NCI-H187 (cell line): ENCODE results near the gene SCN2A.
"Not testable (repeated sequence)": the region's sequence is repeated elsewhere in the genome, so short reads cannot be mapped to it uniquely, and the experiment has no call there.

Source experiments
- DNase-seq, 2 experiments: peaks; one replicate each; lab custom pipeline; 2025; lab: John Stamatoyannopoulos, UW

The SCN2A gene

DNA sequence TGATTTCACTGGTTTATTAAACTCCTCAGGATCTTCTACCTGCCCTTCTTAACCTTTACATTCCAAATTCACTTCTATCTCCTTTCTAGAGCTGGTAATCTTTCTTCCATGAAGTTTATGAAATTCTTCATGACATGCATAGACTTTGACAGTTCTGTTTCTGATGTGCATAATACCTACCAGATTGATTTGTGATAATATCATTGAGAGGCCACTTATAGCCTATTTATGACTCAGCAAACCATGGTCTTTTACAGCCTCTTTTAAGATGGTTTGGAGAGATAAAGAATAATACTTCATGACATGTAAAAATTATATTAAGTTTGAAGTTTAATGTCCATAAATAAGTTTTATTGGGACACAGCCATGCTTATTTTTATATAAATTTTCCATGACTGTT is 14.0 kb downstream of the SCN2A start:
- no peak for DNase-seq

DNA sequence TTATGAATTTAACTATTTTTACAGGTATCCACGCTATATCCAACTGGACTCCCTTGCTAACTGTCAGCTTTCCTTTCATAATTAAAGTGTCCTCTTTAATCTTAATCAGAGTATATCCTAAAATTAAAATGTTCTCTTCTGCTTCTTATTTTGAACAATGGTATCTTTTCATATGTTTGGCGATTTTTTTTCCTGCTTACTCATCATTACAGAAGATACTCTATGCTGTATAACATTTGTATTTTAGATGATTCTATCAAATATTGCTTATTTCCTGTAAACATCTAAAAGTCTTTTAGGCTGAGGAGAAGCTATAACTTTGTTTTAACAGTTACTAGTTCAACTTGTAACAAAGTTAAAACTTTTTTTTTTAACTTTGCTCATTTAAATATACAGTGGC is 17.4 kb downstream of the SCN2A start:
- no peak for DNase-seq

DNA sequence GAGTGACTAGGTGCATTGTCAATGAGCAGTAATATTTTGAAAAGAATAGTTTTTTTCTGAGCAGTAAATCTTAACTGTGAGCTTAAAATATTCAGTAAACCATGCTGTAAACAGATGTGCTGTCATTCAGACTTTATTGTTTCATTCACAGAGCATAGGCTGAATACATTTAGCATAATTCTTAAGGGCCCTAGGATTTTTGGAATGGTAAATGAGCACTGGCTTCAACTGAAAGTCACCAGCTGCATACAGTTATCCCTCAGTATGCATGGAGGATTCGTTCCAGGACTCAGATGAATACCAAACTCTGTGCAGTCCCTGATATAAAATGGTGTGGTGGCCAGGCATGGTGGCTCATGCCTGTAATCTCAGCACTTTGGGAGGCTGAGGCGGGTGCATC is 21.1 kb downstream of the SCN2A start:
- not testable (repeated sequence) for DNase-seq

DNA sequence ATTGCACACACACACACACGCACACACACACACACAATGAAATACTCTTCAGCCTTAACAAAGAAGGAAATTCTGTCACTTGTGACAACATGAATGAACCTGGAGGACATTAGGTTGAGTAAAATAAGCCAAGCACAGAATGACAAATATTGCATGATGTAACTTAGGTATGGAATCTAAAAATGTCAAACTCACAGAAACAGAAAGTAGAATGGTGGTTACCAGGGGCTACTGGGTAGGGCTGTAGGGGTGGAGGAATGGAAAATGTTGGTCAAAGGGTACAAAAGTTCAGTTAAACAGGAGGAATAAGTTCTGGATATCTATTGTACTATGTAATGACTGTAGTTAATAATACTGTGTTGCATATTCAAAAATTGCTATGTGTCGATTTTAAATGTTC is 29.5 kb downstream of the SCN2A start:
- no peak for DNase-seq

DNA sequence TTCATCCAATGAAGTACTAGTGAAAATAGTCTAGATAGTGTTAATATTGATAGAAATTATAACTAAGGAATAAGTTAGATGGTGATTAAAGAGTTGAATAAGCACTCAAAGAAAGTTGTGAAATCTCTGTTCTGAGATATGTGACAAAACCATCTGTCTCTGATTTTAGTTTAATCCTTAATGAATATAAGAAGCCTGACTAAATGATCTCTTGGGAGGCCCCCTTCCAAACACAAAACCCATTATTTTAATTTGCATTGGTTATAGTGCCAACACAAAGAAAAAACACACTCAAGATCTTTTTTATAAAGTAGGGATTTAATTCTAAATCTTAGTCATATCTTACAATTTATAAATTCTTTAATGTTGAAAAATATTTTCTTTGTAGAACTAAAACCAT is 34.0 kb downstream of the SCN2A start:
- no peak for DNase-seq

DNA sequence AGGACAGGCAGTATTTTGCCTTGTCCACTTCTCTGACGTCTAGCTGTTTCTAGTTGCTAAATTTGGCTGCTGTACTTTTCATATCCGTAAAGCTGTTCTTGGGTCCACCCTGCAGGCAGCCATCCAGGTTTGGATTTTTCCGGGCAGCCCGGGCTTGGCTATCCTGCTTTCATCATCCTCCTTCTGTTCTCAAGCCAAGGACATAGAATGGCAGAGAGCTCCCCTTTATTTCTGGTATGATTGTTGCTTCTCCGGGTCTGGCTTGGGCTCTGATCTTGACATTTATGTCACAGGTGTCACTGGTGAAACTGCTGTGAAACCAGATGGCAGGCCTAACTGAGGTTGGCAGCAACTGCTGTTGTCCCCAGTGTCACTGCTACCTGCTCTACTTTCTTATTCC is 35.5 kb downstream of the SCN2A start:
- DNase-seq = no peak

DNA sequence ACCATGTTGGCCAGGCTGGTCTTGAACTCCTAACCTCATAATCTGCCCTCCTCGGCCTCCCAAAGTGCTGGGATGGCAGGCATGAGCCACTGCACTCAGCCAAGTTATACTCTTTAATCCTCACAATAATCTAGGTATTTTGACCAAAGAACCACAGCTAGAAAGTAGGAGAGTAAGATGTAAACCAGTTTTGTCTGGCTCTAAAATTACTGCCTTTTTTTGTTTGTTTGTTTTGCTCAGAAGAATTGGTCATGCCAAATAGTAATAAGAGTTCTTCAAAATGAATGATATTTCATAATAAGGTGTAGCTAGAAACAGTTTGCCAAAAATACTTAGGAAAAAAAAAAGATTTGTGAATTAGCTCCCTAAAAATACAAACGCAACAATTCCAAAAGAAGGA is 36.7 kb downstream of the SCN2A start:
- DNase-seq = no peak

DNA sequence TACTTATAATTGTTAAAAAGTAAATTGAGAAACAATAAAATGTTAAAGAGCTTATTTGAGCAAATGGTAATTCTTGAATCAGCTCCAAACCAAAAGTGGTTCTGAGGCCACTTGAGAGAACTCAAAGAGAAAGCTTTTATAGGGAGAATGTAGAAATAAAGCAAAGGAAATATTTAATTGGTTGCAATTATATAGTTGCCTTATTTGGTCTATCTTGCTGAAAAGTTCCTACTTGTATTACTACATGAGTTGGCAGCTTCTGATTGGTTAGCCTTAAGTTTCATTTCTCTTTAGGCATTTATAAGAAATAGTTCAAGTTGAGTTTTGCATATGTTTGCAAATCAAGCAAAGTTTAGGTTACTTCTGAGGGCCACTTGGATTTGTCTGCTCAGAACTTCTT is 38.1 kb downstream of the SCN2A start:
- no peak for DNase-seq

DNA sequence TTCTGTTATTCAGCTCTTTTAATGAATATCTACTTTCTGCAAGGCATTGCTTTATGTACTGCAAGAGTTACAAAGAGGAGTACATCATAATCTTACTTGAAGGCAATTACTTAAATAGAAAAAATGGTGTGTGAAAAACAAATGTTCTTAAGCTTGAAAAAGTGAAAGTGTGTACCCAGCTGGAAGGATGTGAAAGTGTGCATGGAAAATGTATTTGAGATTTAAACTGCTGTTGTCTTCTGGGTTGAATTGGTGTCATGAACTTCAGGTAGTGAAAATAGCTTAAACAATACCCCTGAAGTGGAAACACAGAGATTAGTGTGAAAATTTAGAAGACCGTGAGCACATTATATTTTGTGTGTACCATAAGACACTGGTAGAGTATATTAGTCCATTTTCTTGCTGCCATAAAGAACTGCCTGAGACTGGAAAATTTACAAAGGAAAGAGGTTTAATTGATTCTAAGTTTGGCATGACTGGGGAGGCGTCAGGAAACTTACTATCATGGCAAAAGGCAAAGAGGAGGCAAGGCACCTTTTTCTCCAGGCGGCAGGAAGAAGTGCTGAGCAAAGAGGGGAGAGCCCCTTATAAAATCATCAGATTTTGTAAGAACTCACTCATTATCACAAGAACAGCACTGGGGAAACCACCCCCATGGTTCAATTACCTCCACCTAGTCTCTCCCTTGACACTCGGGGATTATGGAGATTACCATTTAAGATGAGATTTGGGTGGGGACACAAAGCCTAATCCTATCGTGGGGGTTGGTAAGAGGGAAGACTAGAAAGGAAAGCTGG is 38.8 kb downstream of the SCN2A start:
- no peak for DNase-seq

DNA sequence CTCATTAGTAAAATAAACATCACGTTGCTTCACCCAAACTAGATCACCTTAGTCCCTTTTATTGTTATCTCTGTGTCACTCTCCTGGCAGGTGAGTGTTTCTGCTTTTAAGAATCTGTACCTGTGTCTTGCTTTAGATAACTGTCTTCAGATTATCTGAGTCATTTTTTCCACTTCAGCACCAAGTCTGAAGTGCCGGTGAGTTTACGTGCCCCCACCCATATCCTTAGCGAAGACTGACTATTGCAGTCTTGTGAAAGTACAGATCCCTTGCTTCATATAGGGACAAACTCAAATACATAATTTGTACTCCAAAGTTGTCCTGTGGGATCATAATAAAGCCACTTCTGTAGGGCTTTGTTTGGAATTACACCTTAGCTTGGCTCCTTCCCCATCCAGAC is 41.1 kb downstream of the SCN2A start:
- no peak for DNase-seq

DNA sequence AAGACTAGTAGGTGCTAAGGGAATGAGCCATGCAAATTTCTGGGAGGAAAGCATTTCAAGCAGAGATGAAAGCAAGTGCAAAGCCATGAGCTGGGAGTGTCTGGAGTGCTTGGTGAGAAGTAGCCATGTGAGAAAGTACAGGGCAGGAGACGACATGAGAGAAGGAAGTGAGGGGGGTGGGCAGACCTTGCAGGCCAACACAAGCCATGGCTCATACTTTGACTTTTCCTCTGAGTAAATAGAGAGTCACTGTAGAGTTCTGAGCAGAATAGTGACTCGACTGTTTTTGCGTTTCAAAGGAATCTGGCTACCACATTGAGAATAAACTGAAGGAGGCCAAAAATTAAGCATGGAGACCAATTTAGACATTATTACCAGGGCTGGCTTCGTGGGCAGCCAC is 42.2 kb downstream of the SCN2A start:
- no peak for DNase-seq

DNA sequence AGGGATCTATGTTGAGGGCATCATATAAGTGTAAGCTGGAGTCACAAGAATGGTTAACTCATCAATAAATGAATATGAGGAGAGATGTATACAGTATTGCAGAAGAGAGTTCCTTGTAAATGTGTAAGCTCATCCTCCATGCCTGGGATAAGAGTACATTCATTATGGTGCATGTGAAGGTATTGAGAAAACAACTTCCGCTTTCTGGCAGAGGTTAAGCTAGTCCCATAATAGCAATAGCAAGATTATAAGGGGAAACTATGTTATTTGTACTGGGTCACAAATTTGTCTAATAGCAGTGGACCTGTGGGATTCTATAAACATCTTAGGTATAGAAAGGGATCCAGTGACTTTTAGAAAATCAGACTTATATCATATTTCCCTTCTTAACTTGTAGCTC is 44.1 kb downstream of the SCN2A start:
- no peak for DNase-seq

DNA sequence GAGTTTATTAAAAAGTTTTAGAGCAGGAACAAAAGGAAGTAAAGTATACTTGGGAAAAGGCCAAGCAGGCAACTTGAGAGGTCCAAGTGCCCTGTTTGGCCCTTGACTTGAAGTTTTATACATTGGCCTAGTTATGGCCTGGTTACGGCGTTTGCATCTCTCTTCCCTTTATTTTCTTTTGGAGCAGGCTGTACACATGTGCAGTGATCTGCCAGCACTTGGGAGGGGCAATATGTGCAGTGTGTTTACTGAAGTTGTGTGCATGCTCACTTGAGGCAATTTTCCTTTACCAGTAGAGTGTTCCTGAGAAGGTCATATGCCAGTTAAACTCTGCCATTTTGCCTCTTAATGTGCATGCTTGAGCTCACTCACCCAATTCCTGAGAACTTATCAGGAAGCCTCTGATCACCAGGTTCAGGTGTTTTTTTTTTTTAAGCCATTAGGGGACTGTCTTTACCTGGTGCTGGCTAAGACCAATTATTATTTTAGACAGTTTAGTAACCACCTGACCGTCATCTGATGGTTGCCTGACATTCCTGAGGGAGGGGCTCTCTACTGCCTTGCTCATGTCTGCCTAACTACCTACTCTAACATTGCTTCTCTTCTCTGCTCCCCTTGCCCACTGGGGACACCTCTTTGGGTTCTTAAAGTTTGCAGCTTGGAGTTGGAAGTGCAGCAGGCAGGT is 48.0 kb downstream of the SCN2A start:
- no peak for DNase-seq

DNA sequence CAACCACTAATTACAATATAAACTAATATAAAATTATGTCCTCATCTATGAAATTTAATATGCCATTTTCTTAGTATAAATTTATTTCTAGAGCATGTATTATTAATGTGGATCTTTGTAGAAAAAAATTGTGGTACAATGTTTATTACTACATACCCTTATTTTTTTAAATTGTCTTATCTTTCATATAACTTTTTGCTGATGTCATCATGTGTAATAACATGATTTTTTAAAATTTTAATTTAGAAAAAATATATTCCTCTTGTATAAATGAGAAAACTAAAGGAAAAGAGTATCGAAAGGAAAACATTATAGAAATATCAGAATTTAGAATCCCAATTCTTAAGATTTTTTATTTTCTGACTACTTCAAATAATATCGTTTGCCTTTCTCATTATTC is 49.9 kb downstream of the SCN2A start:
- no peak for DNase-seq

DNA sequence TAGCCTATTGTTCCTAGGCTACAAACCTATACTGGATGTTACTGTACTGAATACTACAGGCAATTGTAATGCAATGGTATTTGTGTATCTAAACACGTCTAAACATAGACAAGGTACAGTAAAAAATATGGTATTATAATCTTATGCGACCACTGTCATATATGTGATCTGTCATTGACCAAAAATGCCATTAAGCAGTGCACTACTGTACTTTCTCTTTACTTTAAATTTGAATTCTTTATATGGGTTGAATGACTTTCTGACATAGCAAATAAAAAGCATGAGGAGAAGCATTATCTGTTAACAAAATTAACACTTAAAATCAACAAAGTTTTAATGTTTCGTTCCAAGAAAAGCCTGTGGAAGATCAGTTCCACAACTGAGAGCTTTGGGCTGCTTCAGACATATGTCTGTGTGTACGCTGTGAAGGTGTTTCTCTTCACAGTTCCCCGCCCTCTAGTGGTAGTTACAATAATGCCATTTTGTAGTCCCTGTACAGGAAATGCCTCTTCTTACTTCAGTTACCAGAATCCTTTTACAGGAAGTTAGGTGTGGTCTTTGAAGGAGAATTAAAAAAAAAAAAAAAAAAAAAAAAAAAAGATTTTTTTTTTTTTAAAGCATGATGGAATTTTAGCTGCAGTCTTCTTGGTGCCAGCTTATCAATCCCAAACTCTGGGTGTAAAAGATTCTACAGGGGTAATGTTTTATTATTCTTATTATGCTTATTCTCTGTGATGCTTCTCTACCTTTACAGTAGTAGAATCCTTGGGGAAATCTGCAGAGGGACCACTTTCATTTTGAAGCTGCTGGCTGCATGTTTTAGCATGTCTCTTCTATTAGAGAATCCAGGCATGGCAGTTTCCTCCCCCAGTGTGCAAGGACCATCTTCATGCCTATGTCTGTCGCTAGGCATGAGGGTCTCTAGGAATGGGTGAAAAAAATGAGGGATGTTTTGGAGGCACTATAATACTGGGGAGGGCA is 54.5 kb downstream of the SCN2A start:
- peak; percentile 64 to 79 for DNase-seq

DNA sequence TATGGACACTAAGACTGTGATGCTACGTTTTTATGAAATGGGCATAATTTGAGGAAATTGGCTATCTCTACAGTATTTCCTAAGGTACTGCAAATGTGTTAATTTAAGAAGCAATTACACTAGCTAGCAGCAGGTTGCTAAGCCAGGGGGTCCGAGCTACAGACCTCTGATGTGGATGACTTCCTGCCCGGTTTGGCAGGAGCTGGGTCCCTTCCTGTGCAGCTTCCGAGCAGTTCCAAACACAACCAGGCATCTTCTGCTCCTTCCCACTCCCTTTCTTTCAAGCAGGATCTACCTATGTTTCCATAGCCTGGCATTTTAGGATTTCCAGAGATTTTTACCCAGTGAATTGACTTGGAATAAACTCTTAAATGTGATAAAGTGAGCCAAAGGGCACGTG is 55.7 kb downstream of the SCN2A start:
- no peak for DNase-seq

DNA sequence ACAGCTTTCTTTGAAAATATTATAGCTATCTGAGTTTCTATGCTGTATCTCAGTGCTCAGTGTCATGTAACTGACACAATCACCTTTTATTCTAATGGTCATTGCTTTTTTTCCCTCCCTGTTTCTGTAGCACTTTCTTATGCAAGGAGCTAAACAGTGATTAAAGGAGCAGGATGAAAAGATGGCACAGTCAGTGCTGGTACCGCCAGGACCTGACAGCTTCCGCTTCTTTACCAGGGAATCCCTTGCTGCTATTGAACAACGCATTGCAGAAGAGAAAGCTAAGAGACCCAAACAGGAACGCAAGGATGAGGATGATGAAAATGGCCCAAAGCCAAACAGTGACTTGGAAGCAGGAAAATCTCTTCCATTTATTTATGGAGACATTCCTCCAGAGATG is 56.4 kb downstream of the SCN2A start:
- no peak for DNase-seq

DNA sequence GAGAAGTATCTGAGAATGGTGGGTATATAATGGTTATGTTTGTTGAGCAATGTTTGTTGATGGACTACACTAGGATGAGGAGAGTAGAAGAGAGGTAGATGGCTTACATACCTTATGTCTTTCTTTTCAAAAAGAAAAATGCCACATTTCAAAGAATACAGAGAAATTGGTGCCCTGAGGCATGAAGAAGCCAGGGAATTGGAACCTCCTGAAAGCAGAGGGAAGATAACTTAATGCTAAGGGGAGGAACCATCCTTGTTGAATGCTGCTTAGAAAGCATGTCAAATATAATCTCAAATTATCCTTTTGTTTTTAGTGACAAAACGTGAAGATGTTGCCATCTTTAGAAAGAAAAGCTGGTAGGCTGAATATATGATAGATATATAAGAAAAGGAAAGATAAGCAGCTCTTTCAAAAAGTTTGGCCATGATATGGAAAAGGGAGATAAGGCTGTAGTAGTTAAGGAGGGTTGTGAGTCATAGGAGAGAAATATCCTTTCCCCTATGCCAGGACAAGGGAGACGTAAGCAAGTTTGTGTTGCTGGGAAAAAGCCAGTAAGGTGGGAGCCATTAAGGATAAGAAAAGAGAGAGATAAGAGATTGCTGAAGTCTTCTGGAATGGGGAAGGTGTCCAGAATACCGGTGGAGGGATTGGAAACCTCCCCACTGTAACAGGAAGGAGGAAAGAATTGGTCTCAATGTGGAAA is 66.3 kb downstream of the SCN2A start:
- DNase-seq = no peak

DNA sequence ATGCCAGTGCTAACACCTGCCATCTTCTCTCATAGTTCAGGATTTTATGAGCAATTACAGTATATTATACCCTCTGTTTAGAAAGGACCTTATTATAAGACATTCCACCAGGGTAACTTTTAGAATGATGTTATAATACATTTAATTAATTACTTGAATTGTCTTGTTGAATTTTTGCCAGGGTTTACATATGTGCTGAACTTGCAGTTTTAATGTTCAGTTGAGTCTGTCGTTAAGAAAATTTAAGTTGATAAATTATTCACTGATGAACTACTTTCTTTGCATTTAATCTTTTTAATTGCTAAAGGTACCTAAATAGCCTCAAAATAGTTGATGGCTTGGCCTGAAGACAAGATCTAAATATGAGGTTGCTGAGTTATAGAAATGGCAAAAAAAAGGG is 68.1 kb downstream of the SCN2A start:
- no peak for DNase-seq

DNA sequence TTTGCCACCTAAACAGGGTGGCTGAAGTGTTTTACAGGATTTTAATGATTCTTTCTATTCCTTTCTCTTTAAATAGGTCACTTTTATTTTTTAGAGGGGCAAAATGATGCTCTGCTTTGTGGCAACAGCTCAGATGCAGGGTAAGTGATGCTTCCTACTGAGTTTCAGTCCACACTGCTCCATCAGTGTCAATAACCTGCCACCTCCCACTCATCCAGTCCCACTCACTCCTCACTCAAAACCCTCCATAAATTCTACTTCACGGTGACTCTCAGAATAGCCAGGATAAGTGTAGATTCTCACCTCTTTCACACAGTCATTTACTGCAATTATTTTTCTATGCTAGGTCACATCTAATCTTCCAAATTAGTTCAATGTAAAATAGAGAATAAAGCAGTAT is 72.7 kb downstream of the SCN2A start:
- DNase-seq = no peak

DNA sequence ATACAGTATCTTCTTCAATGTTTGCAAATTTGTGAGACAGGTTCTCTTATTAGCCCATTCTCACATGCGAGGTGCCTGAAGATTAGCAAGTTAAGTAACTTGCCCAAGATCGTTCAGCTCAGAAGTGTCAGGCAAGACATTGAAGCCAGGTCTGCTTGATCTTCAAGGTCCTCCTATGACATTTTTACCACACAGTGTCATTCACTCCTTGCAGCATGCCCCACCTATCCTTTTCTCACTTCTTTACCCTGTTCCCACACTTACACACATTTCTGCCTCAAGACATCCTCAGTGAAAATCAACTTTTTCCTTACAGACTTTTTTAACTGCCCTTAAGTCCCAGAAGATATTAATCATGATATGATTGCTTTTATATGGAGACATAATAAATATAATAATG is 73.8 kb downstream of the SCN2A start:
- no peak for DNase-seq

DNA sequence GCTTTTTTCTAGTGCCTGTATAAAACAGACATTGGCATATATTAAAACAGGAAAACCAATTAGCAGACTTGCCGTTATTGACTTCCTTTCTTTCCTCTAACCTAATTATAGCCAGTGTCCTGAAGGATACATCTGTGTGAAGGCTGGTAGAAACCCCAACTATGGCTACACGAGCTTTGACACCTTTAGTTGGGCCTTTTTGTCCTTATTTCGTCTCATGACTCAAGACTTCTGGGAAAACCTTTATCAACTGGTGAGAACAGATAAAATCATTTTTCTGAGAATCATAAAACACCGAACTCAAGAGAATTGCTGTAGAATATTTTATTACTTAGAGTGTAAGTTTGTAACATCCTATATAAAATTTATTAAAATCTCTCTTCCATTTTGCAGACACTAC is 74.3 kb downstream of the SCN2A start:
- DNase-seq = no peak
